PC-3 (cell line): ENCODE data around the gene MAP3K5. TPM values are rescaled to one million over a fixed set of nuclear protein-coding genes. Genes with fewer than 3 reads are reported as not detected.

Source experiments
- ATAC-seq: fragments of 200-7000 bp; cut with Tn5 transposase; 2 replicates; pipeline ENCODE4 v1.9.1; 2020; ENCODE audit warnings: mild to moderate bottlenecking, moderate library complexity
- BruUV-seq: library from RNA; stranded (reverse); fragments of 400-500 nt; replicated peaks from 2 replicates; lab custom pipeline; 2021; lab: Mats Ljungman, UMichigan
- CTCF ChIA-PET: fragments of 300-600 bp; sonication (Branson Sonifier 250); formaldehyde crosslinking; loops from one replicate; lab custom pipeline; 2022; ENCODE audit warnings: antibody characterized with exemption; lab: Charles Lee
- POLR2A ChIA-PET: fragments of 300-600 bp; sonication (Branson Sonifier 250); formaldehyde crosslinking; loops from one replicate; lab custom pipeline; 2022; ENCODE audit warnings: antibody characterized with exemption; ENCODE audit not compliant: unreplicated experiment; lab: Charles Lee
- DNase-seq: peaks from one replicate; pipeline ENCODE4 v3.0.0-alpha.2; 2015
- H2AFZ ChIP-seq: fragments of 300-600 bp; sonication (generic); 2 replicates; pipeline ENCODE4 v1.6.0; 2016; ENCODE audit warnings: antibody characterized with exemption, low read length
- H3F3A ChIP-seq: fragments of 300-600 bp; sonication (generic); one replicate; pipeline ENCODE4 v1.6.0; 2017; ENCODE audit warnings: antibody characterized with exemption, low read length, control low read depth, mild to moderate bottlenecking; ENCODE audit not compliant: unreplicated experiment
- H3K27ac ChIP-seq: fragments of 300-600 bp; sonication (generic); 2 replicates; pipeline ENCODE4 v1.5.1; 2016; ENCODE audit warnings: mild to moderate bottlenecking, low read length
- H3K27me3 ChIP-seq: fragments of 300-600 bp; sonication (generic); 2 replicates; pipeline ENCODE4 v1.6.1; 2016; ENCODE audit warnings: low read length, mixed read lengths
- H3K36me3 ChIP-seq: fragments of 300-600 bp; sonication (generic); 2 replicates; pipeline ENCODE4 v1.6.1; 2016; ENCODE audit warnings: low read depth, mixed run types, low read length, mixed read lengths
- H3K4me1 ChIP-seq: fragments of 300-600 bp; sonication (generic); 2 replicates; pipeline ENCODE4 v1.5.1; 2016; ENCODE audit warnings: low read length; ENCODE audit not compliant: insufficient read depth
- H3K4me2 ChIP-seq: fragments of 300-600 bp; sonication (generic); 2 replicates; pipeline ENCODE4 v1.6.0; 2016; ENCODE audit warnings: low read length
- H3K4me3 ChIP-seq: fragments of 300-600 bp; sonication (generic); 2 replicates; pipeline ENCODE4 v1.5.1; 2016; ENCODE audit warnings: mild to moderate bottlenecking, low read length, mixed read lengths
- H3K79me2 ChIP-seq: fragments of 300-600 bp; sonication (generic); 2 replicates; pipeline ENCODE4 v1.6.1; 2017; ENCODE audit warnings: low read length, mixed read lengths
- H3K9ac ChIP-seq: fragments of 300-600 bp; sonication (generic); 2 replicates; pipeline ENCODE4 v1.6.0; 2016; ENCODE audit warnings: mild to moderate bottlenecking, low read length
- H3K9me2 ChIP-seq: fragments of 300-600 bp; sonication (generic); replicated peaks from 2 replicates; pipeline ENCODE4 v1.6.1; 2016; ENCODE audit warnings: mixed run types, low read length, mixed read lengths
- H3K9me3 ChIP-seq: fragments of 300-600 bp; sonication (generic); 2 replicates; pipeline ENCODE4 v1.6.1; 2016; ENCODE audit warnings: low read length, mixed read lengths
- H4K20me1 ChIP-seq: fragments of 300-600 bp; sonication (generic); 2 replicates; pipeline ENCODE4 v1.6.1; 2016; ENCODE audit warnings: low read length, mixed read lengths
- EZH2 ChIP-seq: fragments of 300-600 bp; sonication (generic); IDR thresholded peaks from one replicate; pipeline ENCODE4 v1.6.1; 2017; ENCODE audit warnings: antibody characterized with exemption, mild to moderate bottlenecking, low read length; ENCODE audit not compliant: unreplicated experiment
- EZH2phosphoT487 ChIP-seq: fragments of 300-600 bp; sonication (generic); IDR thresholded peaks from 2 replicates; pipeline ENCODE4 v1.6.1; 2018; ENCODE audit warnings: mild to moderate bottlenecking, antibody characterized with exemption, low read length, borderline replicate concordance
- intact Hi-C: fragments of 100-400 bp; cut with micrococcal nuclease; formaldehyde crosslinking; loops from 2 replicates; pipeline ENCODE4 v1.9.0; 2023
- total RNA-seq: library from RNA; depleted of rRNA; stranded (reverse); fragments of >200 nt; gene quantifications from 2 replicates; pipeline ENCODE4 v1.2.3, GENCODE V29; 2014
- TF ChIP-seq, protein P1 (sequence below): fragments of 300-600 bp; sonication (generic); conservative IDR thresholded peaks from 2 replicates; pipeline ENCODE4 v1.5.1; 2017; ENCODE audit warnings: antibody characterized with exemption, low read depth, mild to moderate bottlenecking, low read length

MAP3K5 gene
- total RNA-seq, 1 experiment from 2014 or later: 4.3 TPM

DNA sequence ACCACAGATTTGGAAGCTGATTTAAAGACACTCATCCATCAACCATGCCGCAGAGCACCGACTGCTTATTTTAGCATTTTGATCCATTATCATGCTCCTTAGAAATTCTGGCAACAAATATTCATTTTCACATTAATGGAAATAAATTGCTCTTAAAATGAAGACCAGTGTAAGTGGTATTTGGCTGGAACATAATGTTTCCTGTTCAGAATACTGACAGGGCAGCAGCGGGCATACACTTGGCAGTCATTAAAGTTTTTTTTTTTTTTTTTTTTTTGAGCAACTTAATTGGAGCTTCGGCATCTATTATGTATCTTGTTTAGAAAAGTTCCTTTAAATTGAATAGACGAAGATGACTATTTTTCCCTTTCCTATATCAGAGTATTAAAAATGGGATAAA is 47.4 kb downstream of the MAP3K5 start:
- Histone ChIP-seq H2AFZ (no peak overlapping the region), H3K4me1 (no peaks in the 10 kb centered on the region), H3F3A (no peaks in the 10 kb centered on the region), H3K4me3 (no peak overlapping the region), H3K9me3 (0 out of 2 replicates have a peak, but pooled peaks cover 4% of the 10 kb centered on the region), H3K9me2 (no peaks in the 10 kb centered on the region), H3K36me3 (no peaks in the 10 kb centered on the region; the same call in 1 of the 2 replicates), H3K27ac (no peak overlapping the region), H3K79me2 (no peaks in the 10 kb centered on the region), H3K27me3 (no peaks in the 10 kb centered on the region), H4K20me1 (no peaks in the 10 kb centered on the region), H3K9ac (no peak overlapping the region), H3K4me2 (no peak overlapping the region)
- ChIA-PET CTCF (interaction anchor here (0.7 kb wide), 1 partner anchor 47 kb away, joined by 3 read pairs; the partner anchor contains the start of gene MAP3K5), POLR2A (no interaction called here)
- DNase-seq (no peak), ATAC-seq (no peak)
- no TSS peak for BruUV-seq
- TF ChIP-seq, protein P1, sequence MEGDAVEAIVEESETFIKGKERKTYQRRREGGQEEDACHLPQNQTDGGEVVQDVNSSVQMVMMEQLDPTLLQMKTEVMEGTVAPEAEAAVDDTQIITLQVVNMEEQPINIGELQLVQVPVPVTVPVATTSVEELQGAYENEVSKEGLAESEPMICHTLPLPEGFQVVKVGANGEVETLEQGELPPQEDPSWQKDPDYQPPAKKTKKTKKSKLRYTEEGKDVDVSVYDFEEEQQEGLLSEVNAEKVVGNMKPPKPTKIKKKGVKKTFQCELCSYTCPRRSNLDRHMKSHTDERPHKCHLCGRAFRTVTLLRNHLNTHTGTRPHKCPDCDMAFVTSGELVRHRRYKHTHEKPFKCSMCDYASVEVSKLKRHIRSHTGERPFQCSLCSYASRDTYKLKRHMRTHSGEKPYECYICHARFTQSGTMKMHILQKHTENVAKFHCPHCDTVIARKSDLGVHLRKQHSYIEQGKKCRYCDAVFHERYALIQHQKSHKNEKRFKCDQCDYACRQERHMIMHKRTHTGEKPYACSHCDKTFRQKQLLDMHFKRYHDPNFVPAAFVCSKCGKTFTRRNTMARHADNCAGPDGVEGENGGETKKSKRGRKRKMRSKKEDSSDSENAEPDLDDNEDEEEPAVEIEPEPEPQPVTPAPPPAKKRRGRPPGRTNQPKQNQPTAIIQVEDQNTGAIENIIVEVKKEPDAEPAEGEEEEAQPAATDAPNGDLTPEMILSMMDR: no peak
- TF ChIP-seq EZH2: no peak
- no peak for TF ChIP-seq EZH2phosphoT487
- intact Hi-C loops: no loop called here

- CTCF ChIA-PET: no interaction called here
- POLR2A ChIA-PET: no interaction called here
- Histone ChIP-seq H3K4me1 (no peaks in the 10 kb centered on the region), H4K20me1 (no peaks in the 10 kb centered on the region), H3K4me3 (no peak overlapping the region), H3K9ac (no peak overlapping the region), H3F3A (no peaks in the 10 kb centered on the region), H3K27ac (no peak overlapping the region), H3K79me2 (no peaks in the 10 kb centered on the region), H3K9me3 (0 out of 2 replicates have a peak, but pooled peaks cover 4% of the 10 kb centered on the region), H3K4me2 (no peak overlapping the region), H3K36me3 (no peaks in the 10 kb centered on the region; the same call in 1 of the 2 replicates), H2AFZ (no peak overlapping the region), H3K9me2 (no peaks in the 10 kb centered on the region), H3K27me3 (no peaks in the 10 kb centered on the region)
- TF ChIP-seq EZH2: no peak
- no peak for TF ChIP-seq EZH2phosphoT487
- TF ChIP-seq, protein P1: no peak
- ATAC-seq (no peak), DNase-seq (no peak)
- intact Hi-C loops: no loop called here
- BruUV-seq: no TSS peak
These were observed 50.2 kb downstream of the MAP3K5 start for GRCh38 chr6:136742125-136742524.

- POLR2A ChIA-PET: no interaction called here
These were observed 52.0 kb downstream of the MAP3K5 start for GRCh38 chr6:136740050-136740974.

More at GRCh38 chr6:136740050-136740974, 52.0 kb downstream of the MAP3K5 start:
- H3K4me1 ChIP-seq: no peaks in the 10 kb centered on the region
- no peaks in the 10 kb centered on the region for H3K9me2 ChIP-seq
- no peaks in the 10 kb centered on the region for H3K27me3 ChIP-seq
- CTCF ChIA-PET: no interaction called here
- no peak overlapping the region for H3K4me2 ChIP-seq
- no peak overlapping the region for H3K9ac ChIP-seq
- BruUV-seq: no TSS peak
- no peak for ATAC-seq
- no peak overlapping the region for H3K4me3 ChIP-seq
- DNase-seq: no peak
- no peaks in the 10 kb centered on the region for H3K79me2 ChIP-seq
- no peaks in the 10 kb centered on the region; the same call in 1 of the 2 replicates for H3K36me3 ChIP-seq
- 0 out of 2 replicates have a peak, but pooled peaks cover 4% of the 10 kb centered on the region for H3K9me3 ChIP-seq
- H3K27ac ChIP-seq: no peak overlapping the region
- no peak overlapping the region for H2AFZ ChIP-seq
- intact Hi-C loops: no loop called here
- no peaks in the 10 kb centered on the region for H3F3A ChIP-seq
- TF ChIP-seq EZH2: no peak
- TF ChIP-seq, protein P1: no peak
- no peak for TF ChIP-seq EZH2phosphoT487
- H4K20me1 ChIP-seq: no peaks in the 10 kb centered on the region
